DMS79 (cell line): ENCODE data around the gene SRP54.
"Not testable (repeated sequence)": the region's sequence is repeated elsewhere in the genome, so short reads cannot be mapped to it uniquely, and the experiment has no call there.

Experiments used
- DNase-seq: peaks from one replicate; lab custom pipeline; 2025; lab: John Stamatoyannopoulos, UW

SRP54 gene

GRCh38 chr14:34982421-34983147 lies at the start of gene SRP54:
Gene SRP54 (plus strand): TSS chr14:34982992. CDS start chr14:34996710, 13,718 bp downstream.
- peak; percentile 99 for DNase-seq

GRCh38 chr14:34933301-34933700 lies 49.5 kb upstream of the SRP54 start:
- DNase-seq = no peak

- no peak for DNase-seq
Measured at GRCh38 chr14:34935488-34935887, 47.3 kb upstream of the SRP54 start.

GRCh38 chr14:34937442-34937841 lies 45.4 kb upstream of the SRP54 start:
- DNase-seq = no peak

- no peak for DNase-seq
Measured at GRCh38 chr14:34937876-34938275, 44.9 kb upstream of the SRP54 start.

GRCh38 chr14:34943506-34943905 lies 39.3 kb upstream of the SRP54 start:
- no peak for DNase-seq

GRCh38 chr14:34944744-34945143 lies 38.0 kb upstream of the SRP54 start:
- DNase-seq = no peak

GRCh38 chr14:34946699-34947098 lies 36.1 kb upstream of the SRP54 start:
- no peak for DNase-seq

- no peak for DNase-seq
Measured at GRCh38 chr14:34951286-34951685, 31.5 kb upstream of the SRP54 start.

GRCh38 chr14:34956931-34957330 lies 25.9 kb upstream of the SRP54 start:
- no peak for DNase-seq

- no peak for DNase-seq
Measured at GRCh38 chr14:34957771-34958286, 25.0 kb upstream of the SRP54 start.

GRCh38 chr14:34962106-34962505 lies 20.7 kb upstream of the SRP54 start:
- DNase-seq = not testable (repeated sequence)

- DNase-seq = no peak
Measured at GRCh38 chr14:34964977-34965764, 17.6 kb upstream of the SRP54 start.

GRCh38 chr14:34965912-34966311 lies 16.9 kb upstream of the SRP54 start:
- DNase-seq = no peak

GRCh38 chr14:34966413-34966812 lies 16.4 kb upstream of the SRP54 start:
- DNase-seq = no peak

GRCh38 chr14:34970665-34971064 lies 12.1 kb upstream of the SRP54 start:
- DNase-seq = no peak

- no peak for DNase-seq
Measured at GRCh38 chr14:34971381-34971780, 11.4 kb upstream of the SRP54 start.

GRCh38 chr14:34971801-34972200 lies 11.0 kb upstream of the SRP54 start:
- no peak for DNase-seq

- DNase-seq = no peak
Measured at GRCh38 chr14:34978444-34978843, 4.3 kb upstream of the SRP54 start.

- no peak for DNase-seq
Measured at GRCh38 chr14:34980337-34980900, 2.4 kb upstream of the SRP54 start.

GRCh38 chr14:34981743-34982420 lies 910 bp upstream of the SRP54 start:
- DNase-seq = peak; percentile 70

GRCh38 chr14:34983148-34983760 lies 462 bp downstream of the SRP54 start:
- DNase-seq = no peak
